ENCODE measurements around the gene MSRB3.

The MSRB3 gene

GRCh38 chr12:65324551-65324950 is 46.1 kb downstream of the MSRB3 start:
- no peak for DNase-seq (ENCODE audit: low read depth in 3 of 3, low spot score in 1 of 3)

GRCh38 chr12:65325183-65325582 is 46.7 kb downstream of the MSRB3 start:
- no peak for DNase-seq (ENCODE audit: low read depth in 3 of 3, low spot score in 1 of 3)

DNA sequence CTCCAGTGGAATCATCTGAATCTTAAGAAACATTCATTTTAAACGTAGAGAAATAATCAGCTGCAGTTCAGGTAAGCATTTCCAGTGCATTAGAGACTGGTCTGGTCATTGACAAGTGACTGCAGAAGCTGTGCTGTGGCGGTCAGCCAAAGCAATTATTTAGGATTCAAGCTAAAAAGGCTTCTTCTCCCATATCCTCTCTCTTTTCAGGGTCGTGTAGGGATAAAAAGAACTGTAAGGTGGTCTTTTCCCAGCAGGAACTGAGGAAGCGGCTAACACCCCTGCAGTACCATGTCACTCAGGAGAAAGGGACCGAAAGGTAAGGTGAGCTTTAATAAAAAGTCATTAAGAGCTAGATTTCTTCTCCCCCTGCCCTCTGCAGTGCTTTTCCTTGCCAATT is 48.1 kb downstream of the MSRB3 start:
- DNase-seq (ENCODE audit: low read depth in 3 of 3, low spot score in 1 of 3): no peak

GRCh38 chr12:65327207-65328076 is 49.0 kb downstream of the MSRB3 start:
- DNase-seq (ENCODE audit: low read depth in 3 of 3, low spot score in 1 of 3): no peak

GRCh38 chr12:65329721-65330120 is 51.2 kb downstream of the MSRB3 start:
- DNase-seq (ENCODE audit: low read depth in 3 of 3, low spot score in 1 of 3): no peak

DNA sequence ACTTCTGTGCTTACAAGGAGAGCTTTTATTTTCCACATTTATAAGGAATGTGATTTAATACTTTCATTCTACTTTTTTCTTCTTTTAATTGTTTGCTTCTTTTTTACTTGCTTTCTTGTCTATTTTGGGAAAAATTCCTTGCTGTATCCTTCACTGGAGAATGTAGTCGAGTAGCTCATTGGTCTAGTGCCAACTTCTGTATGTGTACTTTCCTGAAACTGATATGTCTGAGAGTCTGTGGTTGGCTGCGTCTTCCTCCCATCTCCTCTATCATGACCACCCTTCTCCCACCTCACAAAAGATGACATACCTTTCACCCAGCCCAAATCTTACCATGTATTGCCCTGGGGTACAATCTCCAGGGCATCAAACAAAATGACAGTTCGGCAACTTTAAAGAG is 51.8 kb downstream of the MSRB3 start:
- DNase-seq (ENCODE audit: low read depth in 3 of 3, low spot score in 1 of 3): no peak

DNA sequence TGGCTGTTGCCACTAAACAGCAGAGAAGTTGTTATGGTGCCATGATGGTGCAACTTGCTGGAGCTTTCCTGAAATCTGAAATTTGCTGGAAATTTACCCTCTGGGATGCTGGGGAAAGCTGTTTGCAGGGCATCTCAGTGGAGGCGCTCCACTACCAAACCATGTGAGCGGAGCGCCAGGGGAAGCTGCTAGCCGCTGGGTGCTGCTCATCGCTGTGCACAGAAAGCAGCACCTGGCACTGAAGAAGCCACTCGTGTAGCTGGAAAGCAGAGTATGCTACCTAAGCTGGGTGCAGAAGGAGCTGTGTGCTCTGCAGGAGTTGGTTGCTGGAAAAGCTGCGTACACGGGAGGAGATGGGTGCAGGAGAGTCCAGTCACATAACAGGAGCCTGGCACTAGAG is 53.0 kb downstream of the MSRB3 start:
- DNase-seq (ENCODE audit: low read depth in 3 of 3, low spot score in 1 of 3): no peak

DNA sequence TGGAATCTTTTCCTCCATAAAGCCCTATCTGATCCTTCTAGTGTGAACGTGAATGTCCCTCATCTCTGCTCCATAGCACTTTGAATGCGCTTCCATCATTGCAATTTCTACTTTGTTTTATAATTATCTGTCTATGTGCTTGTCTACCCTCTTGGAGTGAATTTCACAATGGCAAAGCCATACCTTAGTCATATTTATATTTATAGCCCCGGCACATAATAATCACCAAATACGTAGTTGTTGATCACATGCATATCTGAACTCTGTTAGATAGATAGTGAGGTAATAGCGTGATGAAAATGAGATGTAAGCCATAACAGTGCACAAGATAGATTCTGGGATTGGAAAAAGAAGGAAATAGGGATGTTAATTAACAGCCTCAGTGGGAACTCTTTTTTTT is 55.2 kb downstream of the MSRB3 start:
- DNase-seq (ENCODE audit: low read depth in 3 of 3, low spot score in 1 of 3): no peak

- no peak for DNase-seq (ENCODE audit: low read depth in 3 of 3, low spot score in 1 of 3)
These were observed 56.0 kb downstream of the MSRB3 start for GRCh38 chr12:65334521-65334920.

DNA sequence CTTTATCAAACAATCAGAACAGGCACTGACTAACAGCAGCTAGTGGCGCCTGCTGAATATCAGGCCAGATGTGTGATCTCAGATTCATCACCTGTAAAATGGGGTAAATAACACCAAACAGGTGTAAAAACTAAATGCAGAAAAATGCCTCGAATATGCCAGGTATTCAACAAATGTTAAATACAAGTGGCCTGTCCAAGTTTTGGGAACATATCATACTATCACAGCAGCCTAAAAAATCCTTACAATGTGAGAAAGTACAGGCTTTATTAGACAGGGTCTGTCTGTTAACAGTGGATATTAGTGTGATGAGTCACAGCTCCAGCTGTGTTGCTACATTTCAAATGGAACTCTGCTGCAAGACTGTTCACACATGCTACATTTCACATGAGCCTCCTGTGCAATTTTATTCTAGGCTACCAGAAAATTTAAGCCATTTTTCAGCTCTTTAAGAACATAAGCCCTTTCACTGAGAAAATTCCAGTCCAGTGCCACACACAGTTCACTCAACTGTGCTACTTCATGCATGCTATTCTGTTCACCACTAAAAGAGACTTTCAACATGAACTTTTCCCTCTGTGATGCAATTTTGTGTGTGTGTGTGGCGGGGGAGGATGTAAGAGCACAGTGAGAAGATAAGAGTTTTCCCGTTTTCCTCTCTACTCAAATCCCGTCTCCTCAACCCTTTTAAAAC is 56.7 kb downstream of the MSRB3 start:
- no peak for DNase-seq (ENCODE audit: low read depth in 3 of 3, low spot score in 1 of 3)

DNA sequence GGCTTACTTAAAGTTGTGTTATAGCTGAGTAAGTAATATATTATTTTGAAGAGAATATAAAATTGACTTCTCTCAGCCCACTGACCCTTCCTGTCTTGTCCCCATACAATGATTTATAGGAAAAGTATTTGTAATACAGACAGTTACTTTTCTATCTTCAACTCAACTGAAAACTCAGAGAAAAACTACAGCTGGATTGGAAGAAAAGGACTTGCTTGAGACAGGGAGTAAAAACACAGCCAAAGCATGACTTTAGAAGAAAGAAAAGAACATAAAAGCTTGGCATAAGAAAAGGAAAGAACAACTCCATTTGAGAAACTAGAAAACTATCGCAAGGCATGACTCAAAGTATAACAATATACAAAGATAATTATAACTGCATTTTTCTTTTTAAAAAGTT is 57.5 kb downstream of the MSRB3 start:
- no peak for DNase-seq (ENCODE audit: low read depth in 3 of 3, low spot score in 1 of 3)

DNA sequence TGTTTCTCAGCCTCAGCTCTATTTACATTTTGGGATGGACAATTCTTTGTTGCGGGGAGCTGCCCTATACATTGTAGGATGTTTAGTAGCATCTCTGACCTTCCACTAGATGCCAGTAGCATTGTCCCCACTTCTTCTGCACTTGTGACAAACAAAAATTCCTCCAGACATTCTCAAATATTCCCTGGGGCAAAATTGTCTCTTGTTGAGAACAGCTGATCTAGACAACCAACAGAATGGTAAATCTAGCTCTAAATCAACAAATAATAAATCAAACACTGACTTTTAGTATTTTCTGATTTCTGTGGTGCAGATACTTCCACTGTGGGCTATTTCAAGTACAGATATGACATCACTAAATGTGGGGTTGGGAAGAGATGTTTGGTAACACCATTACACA is 60.7 kb downstream of the MSRB3 start:
- no peak for DNase-seq (ENCODE audit: low read depth in 3 of 3, low spot score in 1 of 3)

DNA sequence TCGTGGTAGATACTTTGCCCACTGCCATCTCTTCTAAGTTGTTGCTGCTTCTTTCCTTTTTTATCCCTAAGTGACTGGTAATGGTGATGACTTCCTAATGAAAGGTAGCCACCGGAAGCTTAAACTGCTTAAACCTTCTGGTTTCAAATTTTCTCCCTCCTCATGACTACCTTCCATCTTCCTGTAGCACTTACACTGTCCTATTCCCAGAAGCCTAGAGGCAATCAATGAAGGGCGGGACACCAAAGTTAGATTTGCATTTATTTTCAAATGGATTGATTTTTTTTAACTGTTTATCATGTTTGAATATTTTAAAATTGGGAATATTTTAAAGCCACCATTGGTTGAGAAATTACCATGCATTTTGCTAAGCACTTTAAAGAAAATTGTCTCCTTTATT is 64.7 kb downstream of the MSRB3 start:
- no peak for DNase-seq (ENCODE audit: low read depth in 3 of 3, low spot score in 1 of 3)

GRCh38 chr12:65343801-65344200 is 65.3 kb downstream of the MSRB3 start:
- DNase-seq (ENCODE audit: low read depth in 3 of 3, low spot score in 1 of 3): no peak

GRCh38 chr12:65355461-65355860 is 77.0 kb downstream of the MSRB3 start:
- DNase-seq (ENCODE audit: low read depth in 3 of 3, low spot score in 1 of 3): no peak

DNA sequence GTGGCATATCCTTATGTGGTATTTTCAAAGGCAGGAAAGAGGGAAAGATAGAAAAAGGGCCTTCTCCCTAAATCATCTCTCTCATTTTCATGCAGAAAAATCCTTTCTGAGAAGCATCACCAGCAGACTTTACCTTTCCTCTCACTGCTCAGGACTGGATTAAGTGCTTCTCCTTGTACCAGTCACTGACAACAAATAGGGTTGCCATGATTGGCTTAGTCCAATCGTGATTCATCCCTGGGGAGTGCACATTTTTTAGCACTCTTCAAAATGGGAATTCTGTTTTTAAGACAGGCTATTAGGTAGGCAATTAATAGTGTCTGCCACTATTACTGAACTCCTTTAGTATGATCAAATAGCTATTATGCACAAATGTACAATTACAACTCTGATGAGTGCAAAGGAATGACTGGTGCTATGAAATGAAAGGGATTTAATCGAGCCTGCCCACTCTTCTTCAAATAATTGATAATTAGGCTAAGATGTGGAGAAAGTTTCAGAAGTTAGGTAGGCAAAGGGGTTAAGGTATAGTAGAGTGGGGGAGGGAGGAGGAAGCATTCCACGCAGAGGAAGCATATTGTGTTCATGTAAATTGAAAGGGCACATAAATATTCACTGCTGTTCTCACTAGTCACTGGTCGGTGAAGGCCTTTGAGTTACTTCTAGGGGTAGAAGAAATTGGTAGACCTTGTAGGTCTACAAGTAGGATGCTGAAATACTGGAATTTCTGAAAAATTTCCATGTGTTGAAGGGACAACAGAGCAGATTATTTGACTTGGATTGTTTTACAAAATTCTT is 84.0 kb downstream of the MSRB3 start:
- no peak for DNase-seq (ENCODE audit: low read depth in 3 of 3, low spot score in 1 of 3)

DNA sequence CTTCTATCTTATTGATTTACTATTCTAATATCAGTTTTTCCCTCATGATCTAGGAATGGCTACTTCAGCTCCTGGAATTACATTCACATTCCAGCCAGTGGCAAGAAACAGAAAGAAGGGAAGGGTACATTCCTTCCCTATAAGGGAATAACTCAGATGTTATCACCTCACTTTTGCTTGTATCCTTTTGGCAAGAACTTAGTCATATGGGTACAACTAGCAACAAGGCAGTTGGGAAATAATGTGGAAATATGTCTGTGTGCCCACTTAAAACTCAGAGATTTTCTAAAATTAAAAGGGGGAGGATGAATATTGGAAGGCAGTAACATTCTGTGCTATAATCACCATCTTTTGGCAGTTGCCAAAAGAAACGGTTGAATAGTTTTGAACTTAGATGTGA is 85.6 kb downstream of the MSRB3 start:
- DNase-seq (ENCODE audit: low read depth in 3 of 3, low spot score in 1 of 3): no peak

GRCh38 chr12:65367396-65367795 is 88.9 kb downstream of the MSRB3 start:
- DNase-seq (ENCODE audit: low read depth in 3 of 3, low spot score in 1 of 3): no peak

- no peak for DNase-seq (ENCODE audit: low read depth in 3 of 3, low spot score in 1 of 3)
These were observed 89.6 kb downstream of the MSRB3 start for GRCh38 chr12:65368055-65368454.

DNA sequence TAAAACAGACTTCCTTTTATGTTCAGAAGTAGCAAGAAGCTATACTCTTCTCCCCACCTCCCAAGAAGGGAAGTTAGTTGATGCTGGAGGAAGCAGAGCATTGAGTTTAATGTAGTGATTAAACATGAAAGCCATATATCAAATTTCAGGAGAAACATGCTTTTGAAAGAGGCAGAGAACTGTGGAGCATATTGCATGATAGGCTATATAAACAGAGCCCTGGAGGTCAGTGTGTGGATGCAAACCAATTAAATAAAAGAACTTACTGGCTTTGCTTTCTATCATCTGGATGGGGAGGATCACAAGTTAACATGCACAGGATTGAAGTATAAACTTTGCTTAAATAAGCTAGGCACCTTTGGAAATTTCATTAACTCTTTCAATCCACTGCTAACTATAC is 94.1 kb downstream of the MSRB3 start:
- DNase-seq (ENCODE audit: low read depth in 3 of 3, low spot score in 1 of 3): no peak

- no peak for DNase-seq (ENCODE audit: low read depth in 3 of 3, low spot score in 1 of 3)
These were observed 105.8 kb downstream of the MSRB3 start for GRCh38 chr12:65384240-65384639.

- DNase-seq (ENCODE audit: low read depth in 3 of 3, low spot score in 1 of 3): no peak
These were observed 108.9 kb downstream of the MSRB3 start for GRCh38 chr12:65387396-65387795.

Data from stimulated activated CD4-positive, alpha-beta T cell treated with anti-CD3 and anti-CD28 coated beads, TNF-alpha, amount 100 ng/mL, for 1 hour (primary cell).